NOMO-1 treated with dmso at 0.1 percent for 144 hours (cell line): Measurements from ENCODE around the gene BTN3A1.
"Not testable (repeated sequence)": the region's sequence is repeated elsewhere in the genome, so short reads cannot be mapped to it uniquely, and the experiment has no call there.

Source experiments
- DNase-seq: peaks from one replicate; lab custom pipeline; 2025; ENCODE audit not compliant: unreplicated experiment; lab: John Stamatoyannopoulos, UW

Gene BTN3A1

DNA sequence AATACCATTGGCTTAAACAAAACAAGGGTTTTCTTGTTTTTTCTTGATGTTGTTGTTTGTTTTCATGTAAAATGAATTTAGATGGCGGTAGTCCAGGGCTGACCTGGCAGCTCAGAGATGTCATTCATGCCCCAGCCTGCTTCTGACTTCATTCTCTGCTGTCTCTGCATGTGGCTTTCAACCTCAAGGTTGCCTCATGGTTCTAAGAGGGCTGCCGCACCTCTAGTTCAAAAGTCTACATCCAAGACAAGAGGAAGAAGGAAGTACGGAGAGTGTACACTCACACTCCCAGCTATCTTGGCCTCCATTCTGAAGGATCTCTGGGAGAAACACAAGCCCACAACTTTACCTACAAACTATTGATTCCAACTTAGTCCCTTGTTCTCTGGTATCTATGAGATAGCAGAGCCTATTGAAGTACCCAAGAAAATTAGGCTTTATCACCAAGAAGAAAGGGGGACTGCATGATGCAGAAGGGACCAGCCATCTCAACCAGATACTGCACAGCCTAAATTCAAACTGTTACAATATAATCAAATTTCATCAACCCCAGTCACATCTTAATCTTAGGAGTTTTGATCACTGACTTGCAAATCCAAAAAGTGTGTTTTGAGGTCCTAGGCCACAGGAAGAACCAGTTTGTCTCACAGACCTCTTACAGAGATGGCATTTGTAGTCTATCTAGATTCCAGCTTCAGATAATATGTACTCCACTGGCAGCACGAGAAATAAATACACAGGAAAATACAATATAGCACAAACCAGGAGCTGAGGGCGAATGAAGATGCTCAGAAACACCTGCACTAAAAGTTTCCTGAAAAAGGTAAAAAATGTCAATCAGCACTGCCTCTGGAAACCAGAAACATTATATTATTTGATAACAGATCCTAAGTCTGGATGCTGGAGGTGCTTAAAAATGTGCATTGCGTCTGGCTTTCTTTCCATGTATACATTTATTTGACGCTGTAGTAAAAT, 37.4 kb downstream of the BTN3A1 start:
- DNase-seq, result no peak

DNA sequence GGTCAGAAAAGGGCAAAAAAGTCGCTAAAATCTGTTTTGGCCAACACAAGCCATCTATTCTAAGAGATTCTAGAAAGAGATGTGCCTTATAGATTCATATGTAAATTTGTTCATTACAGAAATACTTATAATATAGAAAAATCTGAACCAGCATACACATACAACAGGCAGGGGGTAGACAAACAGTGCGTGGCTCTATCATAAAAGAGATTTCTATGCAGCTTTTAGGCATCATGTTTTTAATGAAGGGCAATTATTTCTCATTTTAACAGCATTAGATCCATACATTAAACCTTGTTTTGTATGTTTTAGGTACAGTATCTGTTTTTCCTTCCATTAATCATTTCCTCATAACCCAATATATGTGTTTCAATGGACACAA, 38.9 kb downstream of the BTN3A1 start:
- no peak for DNase-seq

DNA sequence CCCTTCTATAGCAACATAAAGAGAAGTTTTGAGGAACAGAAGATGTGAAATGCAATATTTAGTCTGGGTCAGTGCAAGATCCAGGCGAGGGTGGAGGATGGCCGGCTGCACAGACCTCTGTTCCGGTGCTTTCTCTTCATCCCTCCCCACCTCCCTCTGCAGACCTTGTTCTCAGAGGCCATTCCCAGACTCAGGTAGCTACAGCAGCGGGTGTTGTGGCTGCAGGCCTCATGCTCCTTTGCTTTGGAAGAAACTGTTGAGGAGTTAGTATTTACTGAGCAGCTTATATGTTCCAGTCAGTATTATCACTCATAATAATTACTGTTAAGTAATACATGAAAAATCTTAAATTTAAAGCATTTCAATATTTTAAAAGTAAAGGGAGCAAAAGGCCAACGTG, 39.9 kb downstream of the BTN3A1 start:
- no peak for DNase-seq

DNA sequence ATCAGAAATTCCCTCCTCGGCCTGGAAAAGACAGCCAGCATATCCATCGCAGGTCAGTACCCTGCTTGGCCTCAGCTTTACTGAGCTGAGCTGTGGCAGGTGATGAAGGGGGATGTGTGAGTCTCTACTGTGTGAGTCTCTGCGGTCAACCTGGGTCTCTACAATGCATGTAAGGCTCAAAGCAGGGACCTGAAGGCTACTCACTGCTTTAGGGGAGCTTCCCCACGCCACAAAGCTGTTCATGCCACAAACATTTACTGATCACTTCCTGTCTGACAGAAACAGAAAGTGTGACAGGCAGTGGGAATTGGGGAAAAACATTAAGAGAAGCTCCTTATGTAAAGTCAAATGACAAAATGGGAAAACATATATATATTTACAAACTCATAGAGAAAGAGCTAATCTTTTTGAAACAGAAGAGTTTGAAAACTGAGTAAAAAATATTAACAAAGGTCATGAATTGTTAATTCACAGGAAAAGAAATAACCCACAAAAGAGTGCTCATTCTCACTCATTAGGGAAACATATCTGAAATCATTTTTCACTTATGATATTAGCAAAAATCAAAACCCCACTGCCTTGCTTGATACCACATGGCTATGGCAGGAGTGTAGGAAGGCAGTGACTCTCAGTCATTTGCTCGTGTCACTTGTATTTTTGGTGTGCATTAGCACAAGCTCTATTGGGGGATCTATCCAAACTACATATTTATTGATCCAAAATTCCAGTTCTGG, 44.0 kb downstream of the BTN3A1 start:
- DNase-seq, result no peak

DNA sequence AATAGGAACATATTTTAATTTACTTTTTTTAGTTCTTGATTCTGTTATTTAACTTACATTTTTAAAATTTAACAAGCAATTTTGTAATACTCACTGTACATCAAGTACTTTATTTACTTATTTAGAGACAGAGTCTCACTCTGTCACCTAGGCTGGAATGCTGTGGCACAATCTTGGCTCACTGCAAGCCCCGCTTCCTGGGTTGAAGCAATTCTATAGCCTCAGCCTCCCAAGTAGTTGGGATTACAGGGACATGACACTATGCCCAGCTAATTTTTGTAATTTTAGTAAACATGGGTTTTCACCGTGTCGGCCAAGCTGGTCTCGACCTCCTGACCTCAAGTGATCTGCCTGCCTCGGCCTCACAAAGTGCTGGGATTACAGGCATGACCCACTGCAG, 45.2 kb downstream of the BTN3A1 start:
- no peak for DNase-seq

DNA sequence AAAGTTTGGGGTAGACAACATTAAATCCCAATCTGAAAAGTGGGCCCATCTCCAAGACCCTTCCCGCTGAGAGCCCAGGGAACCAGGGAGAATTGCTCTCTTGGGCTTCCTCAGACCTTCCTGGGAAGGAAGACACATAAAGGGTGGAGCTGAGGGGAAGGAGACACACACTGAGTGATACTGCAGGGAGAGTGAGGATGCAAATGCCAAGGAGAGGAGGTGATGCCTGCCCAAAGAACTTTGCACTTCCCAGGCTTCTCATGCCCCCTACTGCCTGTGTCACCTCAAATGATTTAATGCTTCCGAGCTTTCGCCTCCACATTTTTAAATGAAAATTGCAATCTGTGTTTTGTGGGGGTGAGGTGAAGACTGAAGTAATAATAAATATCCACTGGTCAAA, 48.2 kb downstream of the BTN3A1 start:
- no peak for DNase-seq

DNA sequence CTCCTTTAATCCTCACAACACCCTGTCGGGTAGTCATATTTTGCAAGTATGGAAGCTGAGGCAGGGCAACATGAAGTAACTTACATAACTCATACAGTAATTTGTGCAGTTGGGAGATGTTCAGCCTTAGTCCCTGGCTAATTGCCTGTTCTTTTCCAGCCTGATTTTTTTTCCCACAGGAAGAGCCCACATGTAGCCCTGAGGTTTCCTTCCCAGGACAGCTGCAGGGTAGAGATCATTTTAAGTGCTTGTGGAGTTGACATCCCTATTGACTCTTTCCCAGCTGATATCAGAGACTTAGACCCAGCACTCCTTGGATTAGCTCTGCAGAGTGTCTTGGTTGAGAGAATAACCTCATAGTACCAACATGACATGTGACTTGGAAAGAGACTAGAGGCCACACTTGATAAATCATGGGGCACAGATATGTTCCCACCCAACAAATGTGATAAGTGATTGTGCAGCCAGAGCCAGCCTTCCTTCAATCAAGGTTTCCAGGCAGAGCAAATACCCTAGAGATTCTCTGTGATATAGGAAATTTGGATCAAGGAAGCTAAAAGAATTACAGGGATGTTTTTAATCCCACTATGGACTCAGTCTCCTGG, 50.7 kb downstream of the BTN3A1 start:
- DNase-seq, result no peak

DNA sequence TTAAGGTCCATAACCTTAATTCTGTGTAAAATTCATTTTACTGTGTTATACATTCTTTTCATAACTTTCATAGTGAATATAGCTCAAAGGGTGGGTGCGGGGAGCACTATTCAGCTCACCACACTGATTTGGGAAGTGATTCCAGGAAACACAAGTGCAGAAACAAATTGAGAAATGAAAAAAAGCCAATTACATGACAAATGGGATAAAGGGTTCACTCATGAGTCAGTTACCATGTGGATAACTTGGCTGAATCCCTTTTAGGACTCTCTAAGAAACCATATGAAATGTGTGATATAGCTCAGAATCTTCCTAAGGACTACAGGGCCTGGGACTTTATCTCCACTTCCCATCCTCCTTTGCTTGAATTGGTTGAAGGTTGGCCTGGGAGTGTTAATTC, 52.6 kb downstream of the BTN3A1 start:
- no peak for DNase-seq

DNA sequence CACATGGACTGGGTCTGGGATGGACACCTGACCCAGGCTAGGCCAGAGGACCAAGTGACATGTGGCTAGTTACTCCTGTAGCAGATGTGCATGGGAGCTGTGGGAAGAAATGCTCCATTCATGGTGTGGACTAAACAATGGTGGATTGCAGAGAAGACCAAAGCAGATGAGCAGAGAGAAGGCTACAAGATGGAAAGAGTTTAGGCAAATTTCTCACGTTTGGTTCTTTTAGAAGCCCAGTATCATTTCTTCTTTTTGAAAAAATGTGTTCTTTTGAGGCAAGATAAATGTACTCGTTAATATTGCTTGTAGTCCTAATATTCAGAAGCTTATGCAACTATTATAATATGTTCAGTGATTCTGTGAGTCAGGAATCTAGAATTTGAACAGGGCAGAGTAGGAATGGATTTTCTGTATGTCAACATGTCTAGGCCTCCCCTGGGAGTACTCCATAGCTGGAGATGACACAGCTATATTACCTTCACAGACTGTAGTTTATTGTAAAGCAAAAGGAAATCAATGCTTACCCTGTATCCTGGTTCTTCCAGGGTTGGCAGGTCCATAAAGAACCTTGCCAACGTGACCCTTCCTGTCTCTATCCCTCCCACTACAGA, 53.4 kb downstream of the BTN3A1 start:
- no peak for DNase-seq

DNA sequence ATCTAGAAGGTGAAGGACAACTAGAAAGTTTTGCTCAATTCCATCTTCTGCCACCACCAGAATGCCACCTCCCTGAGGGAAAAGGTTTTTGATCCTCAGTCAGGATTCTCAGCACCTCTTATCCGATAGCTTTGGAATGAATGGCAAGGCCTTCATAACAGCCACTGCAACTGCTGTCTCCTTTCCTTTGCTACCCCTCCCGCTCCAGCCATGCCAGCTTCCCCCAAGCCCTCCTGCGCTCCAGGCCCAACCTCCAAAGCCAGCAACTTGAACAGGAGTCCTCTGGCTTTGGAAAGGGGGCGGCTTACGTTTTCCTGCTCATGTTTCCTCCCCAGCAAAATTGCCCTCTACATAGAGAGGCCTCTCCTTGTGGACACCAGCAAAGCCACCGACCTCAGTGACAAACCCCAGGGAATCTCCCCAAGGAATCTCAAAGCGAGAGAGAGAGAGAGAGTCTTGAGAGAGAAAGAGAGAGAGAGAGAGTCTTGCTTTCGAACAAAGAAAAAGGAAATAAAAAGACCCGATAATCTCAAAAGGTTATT, 55.3 kb downstream of the BTN3A1 start:
- no peak for DNase-seq

DNA sequence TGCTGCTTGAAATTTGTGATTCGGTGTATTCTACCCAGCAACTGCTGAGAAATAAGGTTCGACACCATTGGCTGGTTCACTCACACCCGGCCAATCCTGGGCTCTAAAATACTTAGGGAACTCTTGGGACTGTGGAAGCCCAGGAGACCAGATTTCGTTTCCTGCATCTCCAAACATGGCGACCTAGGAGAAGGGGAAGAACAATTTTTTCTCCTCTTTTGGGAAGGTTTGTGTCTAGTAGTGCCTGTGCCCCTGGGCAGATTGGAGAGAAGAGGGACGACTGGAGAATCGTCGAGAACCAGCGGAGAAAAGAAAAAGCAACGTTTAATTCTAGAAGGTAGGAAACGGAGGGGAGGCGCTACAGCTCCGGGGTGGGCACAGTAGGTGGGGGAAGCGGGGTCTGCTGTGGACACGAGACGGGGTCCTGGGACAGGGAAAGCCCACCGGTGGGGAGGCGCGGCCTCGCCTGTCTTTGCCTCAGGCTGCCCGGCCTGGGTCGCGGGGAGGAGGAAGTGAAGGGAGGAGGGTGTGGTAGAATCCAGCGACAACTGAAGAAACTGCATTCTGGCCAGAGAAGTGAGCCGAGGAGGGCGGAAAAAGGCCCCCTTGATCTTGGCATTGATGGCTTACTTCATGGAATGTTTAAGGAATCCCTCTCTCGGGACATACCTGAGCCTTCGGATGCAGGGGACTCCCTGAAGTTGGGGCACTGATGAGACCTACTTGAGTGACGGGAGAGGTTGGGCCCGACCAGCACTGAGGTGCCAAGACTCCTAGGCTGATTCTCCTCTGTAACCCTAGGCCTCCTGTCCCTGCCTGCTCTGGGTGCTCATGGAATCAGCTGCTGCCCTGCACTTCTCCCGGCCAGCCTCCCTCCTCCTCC, 56.0 kb downstream of the BTN3A1 start, which contains the start of gene BTN2A1:
TSS of gene BTN2A1 (plus strand) at position 150 of the 883 bp plus-strand sequence. CDS start at position 832, 682 bp downstream.
- peak; percentile 86 for DNase-seq

DNA sequence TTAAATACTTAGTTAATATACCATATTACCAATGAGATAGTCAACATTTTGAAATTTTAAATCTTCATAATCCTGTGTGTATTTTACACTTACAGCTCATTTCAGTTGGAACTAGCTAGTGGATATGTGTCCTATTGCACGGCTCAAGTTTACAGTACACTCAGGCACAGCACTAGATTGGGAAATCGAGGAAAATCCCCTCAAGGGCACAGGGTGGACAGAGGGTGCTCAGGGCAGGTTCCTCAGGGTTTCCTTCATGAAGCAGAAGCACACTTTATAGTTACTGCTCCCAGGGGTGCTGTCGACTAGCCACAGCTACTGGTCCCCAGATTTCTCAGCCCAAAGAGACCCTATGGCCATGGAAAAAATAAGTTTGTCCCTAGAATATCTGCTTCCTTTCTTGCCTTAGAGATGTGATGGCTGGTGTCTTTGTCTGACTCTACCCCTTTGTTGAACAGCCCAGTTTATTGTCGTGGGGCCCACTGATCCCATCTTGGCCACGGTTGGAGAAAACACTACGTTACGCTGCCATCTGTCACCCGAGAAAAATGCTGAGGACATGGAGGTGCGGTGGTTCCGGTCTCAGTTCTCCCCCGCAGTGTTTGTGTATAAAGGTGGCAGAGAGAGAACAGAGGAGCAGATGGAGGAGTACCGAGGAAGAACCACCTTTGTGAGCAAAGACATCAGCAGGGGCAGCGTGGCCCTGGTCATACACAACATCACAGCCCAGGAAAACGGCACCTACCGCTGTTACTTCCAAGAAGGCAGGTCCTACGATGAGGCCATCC, 57.1 kb downstream of the BTN3A1 start:
- no peak for DNase-seq

DNA sequence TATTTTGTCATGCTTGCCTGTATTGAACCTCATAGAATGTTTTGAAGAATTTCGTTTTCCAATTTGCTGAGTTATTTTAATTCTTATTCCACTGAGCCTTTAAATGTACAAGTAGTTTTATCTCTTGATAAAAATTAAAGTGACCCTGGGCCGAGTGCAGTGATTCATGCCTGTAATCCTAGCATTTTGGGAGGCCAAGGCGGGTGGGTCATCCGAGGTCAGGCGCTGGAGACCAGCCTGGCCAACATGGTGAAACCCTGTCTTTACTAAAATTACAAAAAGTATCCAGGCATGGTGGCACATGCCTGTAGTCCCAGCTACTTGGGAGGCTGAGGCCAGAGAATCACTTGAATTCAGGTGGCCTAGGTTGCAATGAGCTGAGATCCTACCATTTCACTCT, 59.3 kb downstream of the BTN3A1 start:
- DNase-seq, result not testable (repeated sequence)

DNA sequence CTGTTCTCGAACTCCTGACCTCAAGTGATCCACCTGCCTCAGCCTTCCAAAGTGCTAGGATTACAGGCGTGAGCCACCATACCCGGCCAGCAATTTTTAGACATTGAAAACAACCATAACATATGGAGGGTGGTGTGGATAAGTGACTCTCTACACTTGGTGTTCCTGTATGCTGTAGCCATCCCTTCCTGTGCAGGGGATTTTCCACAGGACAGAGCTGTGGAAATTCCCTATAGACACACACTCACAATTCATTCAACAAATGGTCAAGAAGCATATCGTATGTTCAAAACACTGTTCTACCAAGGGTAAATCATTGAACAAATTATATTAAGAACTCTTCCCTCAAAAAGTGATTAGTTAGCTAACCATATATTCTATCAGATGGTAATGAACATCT, 61.9 kb downstream of the BTN3A1 start:
- DNase-seq, result no peak

DNA sequence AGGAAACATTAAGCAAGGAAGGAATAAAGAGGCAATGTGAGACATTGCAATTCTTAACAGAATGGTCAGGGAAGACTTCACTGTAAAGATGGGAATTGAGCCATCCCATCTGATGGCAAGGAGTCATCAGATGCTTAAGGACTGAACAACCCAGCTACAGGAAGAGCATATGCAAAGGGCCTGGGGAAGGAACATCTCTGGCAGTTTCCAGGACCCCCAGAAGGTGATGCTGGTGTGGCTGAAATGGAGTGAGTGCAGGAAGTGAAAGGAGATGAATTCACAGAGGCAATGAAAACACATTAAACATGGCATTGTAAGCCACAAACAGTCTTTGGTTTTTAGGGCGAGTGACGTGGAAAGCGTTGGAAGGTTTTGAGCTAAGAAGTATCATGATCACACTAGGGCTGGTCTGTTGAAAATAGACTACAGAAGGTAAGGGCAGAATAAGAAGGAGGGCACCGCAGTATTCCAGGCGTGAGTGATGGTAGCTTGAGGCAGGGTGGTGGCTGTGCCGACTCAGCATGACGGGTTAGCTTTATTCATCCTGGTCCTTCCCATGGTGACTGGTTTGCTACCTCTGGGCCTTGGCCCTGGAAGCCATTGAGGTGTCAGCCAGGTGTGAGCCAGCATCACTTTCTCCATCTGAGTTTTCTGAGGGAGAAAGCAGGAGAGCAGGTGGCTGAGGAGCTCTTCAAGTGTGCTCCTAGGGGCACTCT, 62.5 kb downstream of the BTN3A1 start:
- no peak for DNase-seq
